Activated CD4-positive, CD25-positive, alpha-beta regulatory T cell treated with anti-CD3 and anti-CD28 coated beads, Interleukin-2, amount 50 U/mL, for 16 hours (primary cell): ENCODE measurements around the gene JMJD1C.
"Not testable (repeated sequence)": the region's sequence is repeated elsewhere in the genome, so short reads cannot be mapped to it uniquely, and the experiment has no call there.

Source experiments
- DNase-seq: peaks from one replicate; pipeline ENCODE4 v3.0.0-alpha.2; 2020; ENCODE audit warnings: low read depth, low spot score

Gene JMJD1C

GRCh38 chr10:63173468-63174232, 292.1 kb downstream of the JMJD1C start:
- DNase-seq: no peak

GRCh38 chr10:63171926-63172325, 293.9 kb downstream of the JMJD1C start:
- DNase-seq: no peak

GRCh38 chr10:63171255-63171855, 294.4 kb downstream of the JMJD1C start:
- no peak for DNase-seq

- DNase-seq: no peak
Measured at GRCh38 chr10:63169624-63170023, 296.2 kb downstream of the JMJD1C start.

- DNase-seq: no peak
Measured at GRCh38 chr10:63168821-63169462, 296.8 kb downstream of the JMJD1C start.

GRCh38 chr10:63166742-63167258, 299.0 kb downstream of the JMJD1C start:
- DNase-seq: no peak

GRCh38 chr10:63165249-63165648, 300.5 kb downstream of the JMJD1C start:
- DNase-seq: no peak

- DNase-seq: no peak
Measured at GRCh38 chr10:63164166-63164623, 301.6 kb downstream of the JMJD1C start.

GRCh38 chr10:63161592-63161991, 304.2 kb downstream of the JMJD1C start:
- DNase-seq: no peak

GRCh38 chr10:63157845-63158624, 307.7 kb downstream of the JMJD1C start:
- peak; percentile 22 for DNase-seq

GRCh38 chr10:63156236-63156635, 309.5 kb downstream of the JMJD1C start:
- DNase-seq: no peak

GRCh38 chr10:63155388-63156020, 310.3 kb downstream of the JMJD1C start:
- DNase-seq: no peak

- DNase-seq: no peak
Measured at GRCh38 chr10:63154546-63155387, 311.0 kb downstream of the JMJD1C start.

- not testable (repeated sequence) for DNase-seq
Measured at GRCh38 chr10:63153868-63154545, 311.8 kb downstream of the JMJD1C start.

- no peak for DNase-seq
Measured at GRCh38 chr10:63150745-63151144, 315.0 kb downstream of the JMJD1C start.

- DNase-seq: no peak
Measured at GRCh38 chr10:63146503-63146902, 319.3 kb downstream of the JMJD1C start.

- DNase-seq: no peak
Measured at GRCh38 chr10:63145782-63146181, 320.0 kb downstream of the JMJD1C start.

- no peak for DNase-seq
Measured at GRCh38 chr10:63143987-63144386, 321.8 kb downstream of the JMJD1C start.

GRCh38 chr10:63142136-63142535, 323.6 kb downstream of the JMJD1C start:
- DNase-seq: no peak

- no peak for DNase-seq
Measured at GRCh38 chr10:63140077-63140476, 325.7 kb downstream of the JMJD1C start.
